Regular cardiac myocyte (primary cell): ENCODE results near the gene PYGO2. TPM values are rescaled to one million over a fixed set of nuclear protein-coding genes. Genes with fewer than 3 reads are reported as not detected.

Experiments used
- total RNA-seq: library from RNA; depleted of rRNA; stranded (reverse); fragments of >200 nt; gene quantifications from 2 replicates; pipeline ENCODE4 v1.2.3, GENCODE V29; 2014

PYGO2 gene, protein sequence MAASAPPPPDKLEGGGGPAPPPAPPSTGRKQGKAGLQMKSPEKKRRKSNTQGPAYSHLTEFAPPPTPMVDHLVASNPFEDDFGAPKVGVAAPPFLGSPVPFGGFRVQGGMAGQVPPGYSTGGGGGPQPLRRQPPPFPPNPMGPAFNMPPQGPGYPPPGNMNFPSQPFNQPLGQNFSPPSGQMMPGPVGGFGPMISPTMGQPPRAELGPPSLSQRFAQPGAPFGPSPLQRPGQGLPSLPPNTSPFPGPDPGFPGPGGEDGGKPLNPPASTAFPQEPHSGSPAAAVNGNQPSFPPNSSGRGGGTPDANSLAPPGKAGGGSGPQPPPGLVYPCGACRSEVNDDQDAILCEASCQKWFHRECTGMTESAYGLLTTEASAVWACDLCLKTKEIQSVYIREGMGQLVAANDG
- 5.6 and 7.7 TPM in 2 replicates for total RNA-seq

DNA sequence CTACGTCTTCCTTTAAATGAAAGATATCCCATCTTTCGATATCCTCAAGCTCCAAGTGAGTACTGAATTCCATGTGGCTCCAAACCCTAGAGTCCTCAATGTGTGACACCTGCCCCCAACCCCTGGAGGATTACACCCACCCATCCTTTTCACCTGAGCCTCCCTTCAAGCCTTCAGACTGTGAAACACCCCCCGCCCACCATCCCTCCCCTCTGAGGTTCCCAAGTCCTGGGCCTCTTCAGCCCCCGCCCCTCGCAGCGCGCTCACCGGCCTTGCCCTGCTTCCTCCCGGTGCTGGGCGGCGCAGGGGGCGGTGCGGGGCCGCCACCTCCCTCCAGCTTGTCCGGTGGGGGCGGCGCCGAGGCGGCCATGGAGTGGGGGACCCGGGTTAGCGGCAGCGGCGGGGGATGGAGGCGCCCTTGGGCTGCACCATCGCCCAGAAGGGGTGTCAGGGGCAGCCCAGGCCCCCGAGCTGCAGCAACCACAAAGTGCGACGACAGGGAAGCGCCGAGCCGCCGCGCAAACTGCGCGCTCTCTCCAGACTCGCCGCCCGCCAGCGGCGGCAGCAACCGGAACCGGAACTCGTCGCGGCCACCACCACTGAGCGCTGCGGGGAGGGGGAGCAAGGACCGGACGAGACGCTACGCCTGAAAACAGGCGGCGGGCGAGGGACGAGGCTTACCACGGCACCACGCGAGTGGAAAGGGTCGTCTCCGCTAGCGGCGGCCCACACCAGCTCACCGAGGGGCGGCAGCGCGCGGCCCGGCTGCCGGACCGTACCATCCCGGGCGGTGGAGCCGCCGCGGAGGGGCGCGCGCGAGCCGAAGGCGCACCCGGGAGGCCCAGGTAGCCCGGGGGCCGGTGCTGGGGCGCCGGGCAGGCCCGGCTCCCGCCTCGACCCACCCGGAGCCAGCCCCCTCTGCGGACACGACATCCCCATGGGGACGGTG is at the start of gene PYGO2:
PYGO2 (minus strand) TSS at position 576 of the 949 bp plus-strand sequence; CDS start at position 370, 206 bp downstream.

DNA sequence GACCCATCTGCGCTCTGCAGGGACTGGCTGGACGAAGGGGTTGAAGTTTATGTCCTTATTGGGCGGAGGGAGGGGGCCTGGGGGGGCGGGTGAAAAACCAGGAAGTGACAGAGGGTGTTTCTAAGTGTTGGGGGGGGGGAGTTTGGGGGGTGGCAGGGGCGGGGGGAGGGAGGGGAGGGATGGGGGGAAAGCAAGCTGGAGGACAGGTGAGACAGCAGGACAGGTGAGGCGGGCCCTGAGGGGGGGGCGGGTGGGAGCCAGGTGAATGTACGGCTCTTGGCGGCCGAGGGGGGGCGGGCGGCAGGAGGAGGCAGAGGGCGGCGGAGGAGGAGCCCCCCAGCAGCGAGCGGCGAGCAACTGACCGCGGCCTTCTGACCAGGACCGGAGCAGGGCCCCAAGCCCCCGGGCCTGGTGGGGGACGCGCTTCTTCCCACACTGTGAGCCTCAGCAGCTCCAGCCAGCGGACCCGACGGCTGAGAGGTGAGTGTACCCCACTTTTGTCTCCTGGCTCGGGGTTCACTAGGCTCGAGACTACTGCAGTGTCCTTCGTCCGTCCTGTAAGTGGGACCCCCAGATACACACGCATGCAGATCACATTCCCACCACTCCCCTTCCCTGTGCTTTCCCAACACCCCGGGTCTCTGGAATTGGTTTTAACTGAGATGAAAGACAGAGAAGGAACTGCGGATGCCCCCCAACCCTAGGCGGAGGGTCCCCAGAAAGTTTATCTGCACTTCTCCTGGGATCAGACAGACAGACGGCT is 41.1 kb upstream of the PYGO2 start, which contains the start of gene ZBTB7B:
ZBTB7B (plus strand) TSS at position 339 of the 763 bp plus-strand sequence. CDS start 11,859 bp downstream, outside the sequence.

DNA sequence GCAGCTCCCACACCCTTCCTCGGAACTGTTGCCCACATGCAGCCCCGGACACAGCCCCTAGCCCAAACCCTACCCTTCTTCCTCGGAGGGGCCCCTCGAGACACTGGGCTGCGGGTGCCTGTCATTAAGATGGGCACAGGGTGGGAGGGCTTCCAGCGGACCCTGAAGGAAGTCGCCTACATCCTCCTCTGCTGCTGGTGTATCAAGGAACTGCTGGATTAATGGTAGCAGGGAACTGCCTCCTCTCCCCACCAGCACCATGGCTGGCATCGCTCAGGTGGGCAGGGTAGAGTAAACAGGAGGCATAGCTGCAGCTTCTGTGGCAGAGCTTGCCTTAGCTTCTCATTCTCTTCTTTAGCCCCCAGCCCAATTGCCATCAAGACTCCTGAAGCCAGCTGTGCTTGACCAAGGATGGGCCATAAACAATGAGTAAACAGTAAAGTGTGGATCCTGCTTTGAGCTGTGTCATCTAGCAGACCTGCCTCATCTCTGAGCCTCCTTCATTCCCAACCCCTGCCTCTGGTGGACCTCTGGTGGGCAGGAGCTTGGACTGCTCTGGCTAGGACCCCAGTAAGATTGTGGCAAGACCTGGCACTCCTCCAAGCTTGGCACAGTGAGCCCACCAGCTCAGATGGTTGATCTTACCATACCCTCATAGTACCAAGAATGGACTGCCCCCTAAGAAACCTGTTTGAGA is 32.1 kb upstream of the PYGO2 start, which contains the start of gene LENEP:
LENEP (plus strand) TSS at position 15 of the 697 bp plus-strand sequence; CDS start at position 37, 22 bp downstream.

DNA sequence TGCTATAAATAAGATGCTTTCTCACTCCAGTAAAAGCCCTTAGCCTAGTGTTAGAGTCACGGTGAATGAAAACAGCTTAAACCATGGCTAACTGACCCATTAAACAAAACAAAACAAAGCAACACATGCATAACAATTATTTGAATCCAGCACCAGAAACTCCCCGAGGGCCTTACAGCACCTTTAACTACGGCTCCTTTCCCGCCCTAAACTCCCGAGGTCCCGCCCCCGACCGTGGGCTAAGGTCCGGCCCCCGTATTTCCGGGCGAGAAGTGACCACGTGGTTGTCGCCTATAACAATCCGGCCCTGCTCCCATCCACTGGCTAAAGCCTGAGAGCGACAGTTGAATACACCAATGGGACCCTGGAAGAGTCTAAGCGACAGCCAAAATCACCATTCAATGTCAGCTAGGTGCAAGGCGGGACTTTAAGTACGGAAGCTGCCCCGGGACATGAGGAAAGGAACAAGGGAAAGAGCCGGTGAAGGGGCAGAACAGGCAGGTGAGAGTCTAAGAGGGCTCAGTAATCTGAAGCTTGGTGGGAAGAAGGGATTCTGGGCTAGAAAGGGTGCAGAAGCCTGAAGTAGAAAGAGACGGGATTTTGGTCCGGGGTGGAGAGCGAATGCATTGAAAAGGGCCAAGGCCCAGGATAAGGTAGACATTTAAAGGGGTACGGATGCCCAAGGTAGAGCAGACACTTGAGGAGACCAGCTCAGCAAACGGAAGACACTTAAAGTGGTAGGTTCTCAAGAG is 21.5 kb upstream of the PYGO2 start, which contains the start of gene FLAD1:
FLAD1 (plus strand) TSS at position 448 of the 752 bp plus-strand sequence. CDS start 351 bp downstream, outside the sequence.

DNA sequence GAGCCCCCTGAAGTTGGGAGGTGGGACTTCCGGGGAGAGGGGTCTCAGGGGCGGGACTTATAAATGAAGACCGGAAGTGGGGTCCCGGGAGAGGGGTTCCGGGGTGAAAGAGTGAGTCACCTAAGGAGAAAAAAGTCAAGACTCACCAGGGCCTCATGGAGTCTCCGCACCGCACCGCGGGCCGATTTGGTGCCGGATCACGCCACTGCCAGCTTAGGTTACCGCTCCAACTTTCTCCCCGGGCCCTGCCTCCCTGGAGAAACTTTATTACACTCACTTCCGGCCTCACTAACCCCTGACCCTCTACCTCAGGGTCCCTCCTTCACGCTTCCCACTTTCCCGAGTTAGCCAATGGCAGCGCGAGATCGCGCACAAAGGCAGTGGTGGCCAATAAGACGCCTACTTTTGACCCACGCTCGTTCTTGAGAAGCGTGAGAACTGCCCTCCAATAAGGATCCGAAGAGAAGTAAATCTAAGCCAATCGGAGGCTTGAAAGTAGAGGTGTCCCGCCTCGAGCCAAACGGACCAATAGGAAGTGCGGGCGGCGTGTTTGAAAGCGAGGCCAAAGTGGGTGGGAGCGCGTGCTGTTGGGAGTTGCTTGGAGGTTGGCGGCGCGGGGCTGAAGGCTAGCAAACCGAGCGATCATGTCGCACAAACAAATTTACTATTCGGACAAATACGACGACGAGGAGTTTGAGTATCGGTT is 12.7 kb upstream of the PYGO2 start, which contains the start of gene CKS1B:
CKS1B (plus strand) TSS at position 580 of the 706 bp plus-strand sequence; CDS start at position 645, 65 bp downstream.

DNA sequence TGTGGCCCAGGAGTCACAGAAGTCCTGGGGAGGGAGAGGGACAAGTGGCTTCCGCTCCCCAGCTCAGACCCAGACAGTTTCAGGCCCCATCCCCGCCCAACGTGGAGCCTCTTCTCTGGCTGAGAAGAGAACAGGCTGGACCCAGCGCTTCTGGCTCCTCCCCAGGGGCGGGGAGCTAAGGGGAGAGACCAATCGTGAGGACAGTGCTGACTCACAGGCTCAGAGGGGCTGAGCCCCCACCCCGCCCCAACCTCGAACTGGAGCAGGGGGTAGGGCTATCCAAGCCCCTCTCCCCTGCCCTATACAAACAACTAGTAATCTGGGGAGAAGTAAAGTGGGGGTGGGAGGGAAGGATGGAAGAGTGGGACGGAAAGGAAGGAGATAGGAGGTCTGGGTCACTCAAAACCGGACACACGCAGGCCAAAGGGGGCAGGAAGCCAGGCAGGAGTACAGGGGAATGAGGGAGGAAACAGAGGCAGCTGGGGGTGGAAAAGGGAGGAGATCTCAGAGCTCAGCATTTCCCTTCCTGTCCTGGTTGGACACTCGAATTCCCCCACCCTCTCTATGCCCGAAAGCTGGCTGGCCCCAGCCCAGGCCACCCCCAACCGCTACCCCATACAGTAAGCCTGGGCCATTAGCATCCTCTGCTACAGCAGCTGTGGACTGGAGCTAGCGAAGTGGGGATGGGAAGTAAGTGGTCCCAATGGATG is 9.2 kb upstream of the PYGO2 start, which contains the start of gene SHC1:
SHC1 (minus strand) TSS at position 117 of the 710 bp plus-strand sequence. CDS start 221 bp downstream, outside the sequence.

DNA sequence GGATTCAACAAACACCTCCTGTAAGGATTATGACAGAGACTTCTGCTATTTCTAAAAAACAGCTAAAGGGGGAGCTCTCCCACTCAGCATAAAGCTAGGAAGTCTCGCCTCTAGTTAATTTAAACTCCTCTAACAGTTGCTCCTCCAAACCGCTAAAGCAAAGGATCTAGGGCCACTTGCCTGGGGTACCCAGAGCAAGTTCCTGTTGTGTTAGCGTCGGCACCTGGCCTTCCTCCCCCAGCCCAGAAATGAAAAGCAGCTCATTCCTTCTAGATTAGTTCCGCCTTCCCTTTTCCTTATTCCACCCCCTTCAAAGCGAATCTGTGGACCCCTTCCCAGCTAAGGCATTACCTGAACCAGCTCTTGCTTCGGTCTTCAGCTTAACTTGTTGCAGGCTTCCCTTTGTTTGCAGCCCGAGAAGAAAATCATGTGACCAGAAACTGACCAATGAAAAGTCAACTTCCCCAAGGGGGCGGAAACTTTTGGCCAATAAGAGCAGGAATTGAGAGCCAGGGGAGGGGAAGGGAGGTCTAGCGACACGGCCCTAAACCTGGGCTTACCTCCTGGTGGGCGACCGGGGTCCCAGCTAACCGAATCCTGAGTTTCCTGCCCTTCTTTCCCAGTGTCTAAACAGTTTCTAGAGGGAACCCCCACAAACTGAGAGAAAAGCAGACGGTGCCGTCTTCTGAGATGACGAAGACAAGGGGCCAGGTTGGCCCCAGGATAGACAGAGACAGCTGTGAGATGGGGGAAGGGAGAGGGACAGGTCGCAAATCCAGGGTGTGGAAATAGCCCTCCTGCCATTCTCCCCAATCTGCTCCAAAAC is 5.7 kb downstream of the PYGO2 start, which contains the start of gene PBXIP1:
PBXIP1 (minus strand) TSS at position 382 of the 826 bp plus-strand sequence. CDS start 2,378 bp downstream, outside the sequence.

DNA sequence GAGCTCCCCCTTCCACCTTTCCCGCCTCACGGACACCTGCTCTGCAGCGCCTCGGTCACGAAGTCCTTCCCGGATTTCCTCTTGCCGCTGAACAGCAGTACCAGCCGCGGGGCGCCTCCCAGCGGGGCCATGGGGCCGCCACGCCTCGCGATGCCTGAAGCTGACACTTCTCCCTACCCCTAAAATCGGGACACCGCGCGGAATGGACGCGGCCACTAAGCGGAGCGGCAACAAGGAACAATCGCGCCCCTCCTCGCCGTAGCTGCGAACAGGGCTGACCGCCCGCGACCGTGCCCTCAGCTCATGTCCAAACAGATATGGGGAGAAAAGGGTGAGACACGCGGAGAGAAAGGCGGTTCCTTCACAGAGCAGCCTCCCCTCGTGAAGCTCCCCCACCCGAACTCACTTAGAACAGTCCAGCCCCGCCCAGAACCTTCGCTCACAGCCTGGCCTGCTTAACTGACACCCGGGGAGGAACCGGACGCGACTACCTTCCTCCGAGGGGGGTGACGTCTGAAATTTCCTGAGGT is 25.0 kb downstream of the PYGO2 start, which contains the start of gene PMVK:
PMVK (minus strand) TSS at position 165 of the 530 bp plus-strand sequence; CDS start at position 131, 34 bp downstream.

Other genes with a start within 250 kb of the PYGO2 start
- under 0.01 and 0.28 TPM in 2 replicates for gene KCNN3, start 91.5 kb downstream of the PYGO2 start, total RNA-seq
- 6.5 and 13.2 TPM in 2 replicates for gene PMVK, start 25.1 kb downstream of the PYGO2 start, total RNA-seq
- 27.6 and 109 TPM in 2 replicates for gene PBXIP1, start 5.7 kb downstream of the PYGO2 start, total RNA-seq
- 176 and 223 TPM in 2 replicates for gene SHC1, start 9.0 kb upstream of the PYGO2 start, total RNA-seq
- gene CKS1B, start 12.9 kb upstream of the PYGO2 start, total RNA-seq, result 40.9 and 151 TPM in 2 replicates
- 17.8 and 27.4 TPM in 2 replicates for gene FLAD1, start 21.6 kb upstream of the PYGO2 start, total RNA-seq
- 0.56 TPM in 1 of 2 replicates, not detected in the other for gene LENEP, start 31.8 kb upstream of the PYGO2 start, total RNA-seq
- gene ZBTB7B, start 41.0 kb upstream of the PYGO2 start, total RNA-seq, result 12.5 and 16.9 TPM in 2 replicates
- gene DCST2, start 72.0 kb upstream of the PYGO2 start, total RNA-seq, result not detected in 2 replicates
- gene DCST1, start 72.0 kb upstream of the PYGO2 start, total RNA-seq, result not detected in 2 replicates
- gene ADAM15, start 89.5 kb upstream of the PYGO2 start, total RNA-seq, result 66.8 and 66.9 TPM in 2 replicates
- 1.9 and 3.7 TPM in 2 replicates for gene EFNA4, start 102.0 kb upstream of the PYGO2 start, total RNA-seq
- gene EFNA3, start 117.1 kb upstream of the PYGO2 start, total RNA-seq, result 0.77 and 3.1 TPM in 2 replicates
- 0.19 and 1.4 TPM in 2 replicates for gene EFNA1, start 166.1 kb upstream of the PYGO2 start, total RNA-seq
- gene SLC50A1, start 174.1 kb upstream of the PYGO2 start, total RNA-seq, result 26.6 and 27.3 TPM in 2 replicates
- 27.6 and 28.0 TPM in 2 replicates for gene DPM3, start 178.7 kb upstream of the PYGO2 start, total RNA-seq
- 138 TPM in 2 replicates for gene KRTCAP2, start 211.5 kb upstream of the PYGO2 start, total RNA-seq
- 1.5 and 2.5 TPM in 2 replicates for gene TRIM46, start 212.1 kb upstream of the PYGO2 start, total RNA-seq
- 7.9 and 14.4 TPM in 2 replicates for gene THBS3, start 246.1 kb upstream of the PYGO2 start, total RNA-seq
- 44.3 and 57.3 TPM in 2 replicates for gene MTX1, start 246.9 kb upstream of the PYGO2 start, total RNA-seq